ENCODE results near the gene KRTAP9-9. TPM values are rescaled to one million over a fixed set of nuclear protein-coding genes. Genes with fewer than 3 reads are reported as not detected.
"Not testable (repeated sequence)": the region's sequence is repeated elsewhere in the genome, so short reads cannot be mapped to it uniquely, and the experiment has no call there.

The KRTAP9-9 gene
- total RNA-seq, 2 experiments from 2014 or later, result not detected

DNA sequence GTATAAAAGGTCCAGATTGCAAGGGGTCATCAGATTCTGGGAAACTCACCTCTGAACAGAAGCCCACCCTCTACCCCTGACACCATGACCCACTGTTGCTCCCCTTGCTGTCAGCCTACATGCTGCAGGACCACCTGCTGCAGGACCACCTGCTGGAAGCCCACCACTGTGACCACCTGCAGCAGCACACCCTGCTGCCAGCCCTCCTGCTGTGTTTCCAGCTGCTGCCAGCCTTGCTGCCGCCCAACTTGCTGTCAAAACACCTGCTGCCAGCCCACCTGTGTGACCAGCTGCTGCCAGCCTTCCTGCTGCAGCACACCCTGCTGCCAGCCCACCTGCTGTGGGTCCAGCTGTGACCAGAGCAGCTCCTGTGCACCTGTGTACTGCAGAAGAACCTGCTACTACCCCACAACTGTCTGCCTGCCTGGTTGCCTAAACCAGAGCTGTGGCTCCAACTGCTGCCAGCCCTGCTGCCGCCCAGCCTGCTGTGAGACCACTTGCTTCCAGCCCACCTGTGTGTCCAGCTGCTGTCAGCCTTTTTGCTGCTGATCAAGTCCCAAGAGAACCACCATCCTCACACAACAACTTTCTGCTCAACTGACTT lies 5.4 kb upstream of the KRTAP9-9 start, which contains the start of gene KRTAP9-4:
TSS of gene KRTAP9-4 (plus strand) at position 51 of the 604 bp plus-strand sequence. CDS start at position 85, 34 bp downstream.
- H3K4me3 Mint-ChIP-seq; CTCF ChIA-PET; H3K36me3 Mint-ChIP-seq (ENCODE audit: low read depth); POLR2A ChIA-PET; H3K9me3 Mint-ChIP-seq; H3K4me1 Mint-ChIP-seq (ENCODE audit: low read depth); ATAC-seq; H3K27ac Mint-ChIP-seq; H3K27me3 Mint-ChIP-seq; DNase-seq; intact Hi-C loops (cut with micrococcal nuclease): not testable (repeated sequence)

DNA sequence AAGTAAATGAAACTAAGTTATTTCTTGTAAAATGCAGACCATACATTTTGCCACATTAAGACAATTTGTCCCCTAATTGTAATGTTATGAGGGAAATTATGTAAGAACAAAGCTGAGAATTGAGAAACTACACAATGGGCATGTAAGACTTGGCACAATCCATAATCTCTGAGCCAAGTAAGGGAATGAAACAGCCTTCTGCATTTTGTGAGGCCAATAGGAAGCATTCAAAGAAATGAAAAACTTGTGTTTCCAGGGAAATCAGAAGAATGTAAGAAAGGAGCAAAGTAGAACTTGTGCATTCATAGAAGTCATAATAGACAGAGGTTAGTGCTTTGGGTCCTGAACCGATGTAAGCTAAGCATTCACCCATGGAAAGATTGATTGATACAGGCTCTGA lies 3.9 kb upstream of the KRTAP9-9 start:
- CTCF ChIA-PET, result interaction anchor here (1.4 kb wide), 1 partner anchor 412 kb away, joined by 3 read pairs; no protein-coding TSS in a partner anchor
- POLR2A ChIA-PET, result no interaction called here
- Mint-ChIP-seq H3K27me3 (no peaks in the 10 kb centered on the region), H3K36me3 (ENCODE audit: low read depth) (no peaks in the 10 kb centered on the region), H3K4me1 (ENCODE audit: low read depth) (peaks cover 2% of the 10 kb centered on the region), H3K27ac (no peak overlapping the region), H3K9me3 (no peaks in the 10 kb centered on the region), H3K4me3 (no peak overlapping the region)
- ATAC-seq (no peak), DNase-seq (no peak)
- TF ChIP-seq CTCF (IDR thresholded peaks at IDR 0.05), result no peak
- intact Hi-C loops (cut with micrococcal nuclease), result no loop called here

- ChIA-PET CTCF (no interaction called here), POLR2A (no interaction called here)
- Mint-ChIP-seq H3K4me3 (no peak overlapping the region), H3K27me3 (peaks cover 10% of the 10 kb centered on the region), H3K4me1 (ENCODE audit: low read depth) (peaks cover 2% of the 10 kb centered on the region), H3K36me3 (ENCODE audit: low read depth) (no peaks in the 10 kb centered on the region), H3K27ac (no peak overlapping the region), H3K9me3 (no peaks in the 10 kb centered on the region)
- ATAC-seq, result no peak
- no peak for DNase-seq
- intact Hi-C loops (cut with micrococcal nuclease), result no loop called here
- TF ChIP-seq CTCF (IDR thresholded peaks at IDR 0.05), result no peak
These were observed 323 bp upstream of the KRTAP9-9 start for GRCh38 chr17:41254861-41255260.

- intact Hi-C loops (cut with micrococcal nuclease), result no loop called here
- ChIA-PET CTCF (interaction anchor here (1.0 kb wide), 1 partner anchor 73 kb away, joined by 3 read pairs; no protein-coding TSS in a partner anchor), POLR2A (no interaction called here)
- no peak for TF ChIP-seq CTCF (IDR thresholded peaks at IDR 0.05)
- Mint-ChIP-seq H3K27me3 (peaks cover 10% of the 10 kb centered on the region), H3K4me3 (no peak overlapping the region), H3K27ac (no peak overlapping the region), H3K9me3 (no peaks in the 10 kb centered on the region), H3K36me3 (ENCODE audit: low read depth) (no peaks in the 10 kb centered on the region), H3K4me1 (ENCODE audit: low read depth) (peaks cover 5% of the 10 kb centered on the region)
- ATAC-seq (no peak), DNase-seq (no peak)
These were observed 1.1 kb downstream of the KRTAP9-9 start for GRCh38 chr17:41256291-41256685.

DNA sequence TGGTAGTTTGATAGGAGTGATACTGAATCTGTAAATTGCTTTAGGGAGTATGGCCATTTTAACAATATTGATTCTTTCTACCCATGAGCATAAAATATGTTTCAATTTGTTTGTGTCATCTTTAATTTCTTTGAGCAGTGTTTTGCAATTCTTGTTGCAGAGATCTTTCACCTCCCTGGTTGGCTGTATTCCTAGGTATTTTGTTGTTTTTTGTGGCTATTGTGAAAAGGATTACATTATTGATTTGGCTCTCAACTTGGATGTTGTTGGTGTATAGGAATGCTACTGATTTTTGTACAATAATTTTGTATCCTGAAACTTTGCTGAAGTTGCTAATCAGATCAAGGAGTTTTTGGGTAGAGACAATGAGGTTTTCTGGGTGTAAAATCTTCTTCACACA lies 3.2 kb downstream of the KRTAP9-9 start:
- Mint-ChIP-seq H3K4me1 (ENCODE audit: low read depth) (peaks cover 5% of the 10 kb centered on the region), H3K9me3 (no peaks in the 10 kb centered on the region), H3K4me3 (no peak overlapping the region), H3K36me3 (ENCODE audit: low read depth) (no peaks in the 10 kb centered on the region), H3K27me3 (peaks cover 10% of the 10 kb centered on the region), H3K27ac (no peak overlapping the region)
- TF ChIP-seq CTCF (IDR thresholded peaks at IDR 0.05), result no peak
- intact Hi-C loops (cut with micrococcal nuclease), result no loop called here
- ChIA-PET CTCF (no interaction called here), POLR2A (no interaction called here)
- ATAC-seq, result no peak
- no peak for DNase-seq
